Memory B cell (primary cell): ENCODE data around the gene ZFYVE28.
A peak's percentile ranks its signal among the peaks of the same experiment; 100 is the strongest.

Experiments
- ATAC-seq: fragments of 150-1000 bp; cut with Tn5 transposase; 2 replicates; pipeline ENCODE4 v1.10.0; 2021; ENCODE audit warnings: low read depth, mild to moderate bottlenecking, moderate library complexity
- DNase-seq, 2 donors: peaks; one replicate each; pipeline ENCODE4 v3.0.0; 2022; ENCODE audit warnings: low spot score in 2 of 2
- H3K27ac Mint-ChIP-seq: one replicate; pipeline ENCODE4 v1.8.0; 2022; ENCODE audit warnings: mild to moderate bottlenecking, moderate library complexity, mixed read lengths
- H3K27me3 Mint-ChIP-seq: one replicate; pipeline ENCODE4 v1.8.0; 2022; ENCODE audit warnings: mixed read lengths
- H3K36me3 Mint-ChIP-seq: one replicate; pipeline ENCODE4 v1.8.0; 2022; ENCODE audit warnings: mild to moderate bottlenecking, mixed read lengths
- H3K4me1 Mint-ChIP-seq: one replicate; pipeline ENCODE4 v1.8.0; 2022; ENCODE audit warnings: mixed read lengths
- H3K4me3 Mint-ChIP-seq: one replicate; pipeline ENCODE4 v1.8.0; 2022; ENCODE audit warnings: mild to moderate bottlenecking, moderate library complexity, mixed read lengths
- H3K9me3 Mint-ChIP-seq: one replicate; pipeline ENCODE4 v1.8.0; 2022; ENCODE audit warnings: mixed read lengths

Gene ZFYVE28

DNA sequence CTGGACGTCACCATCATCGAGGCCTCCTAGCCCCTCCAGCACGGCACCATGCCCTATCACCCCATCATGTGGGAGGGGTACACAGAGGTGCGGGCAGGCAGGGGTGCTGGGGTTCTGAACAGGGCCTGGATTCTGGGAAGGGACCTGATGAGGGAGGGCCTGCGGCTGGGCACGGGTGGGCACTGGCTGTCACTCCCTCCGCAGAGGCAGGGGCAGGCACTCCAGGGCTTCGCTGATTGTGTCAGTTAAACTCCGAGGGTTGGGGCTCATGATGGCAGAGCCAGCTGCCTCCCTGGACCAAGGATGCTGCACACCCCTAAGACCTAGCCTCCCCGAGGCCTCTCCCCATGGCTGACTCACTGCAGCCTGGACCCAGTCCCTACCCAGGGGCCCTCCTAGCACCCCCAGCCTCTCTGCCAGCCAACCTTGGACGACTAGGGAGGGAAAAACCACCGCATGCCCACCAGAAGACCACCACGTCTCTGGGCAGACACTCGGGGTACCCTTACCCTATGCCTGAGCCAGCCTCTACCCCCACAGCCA, 45.9 kb downstream of the ZFYVE28 start:
- H3K9me3 Mint-ChIP-seq, result peaks cover 6% of the 10 kb centered on the region
- H3K27me3 Mint-ChIP-seq, result peaks cover 10% of the 10 kb centered on the region
- no peaks in the 10 kb centered on the region for H3K4me1 Mint-ChIP-seq
- H3K27ac Mint-ChIP-seq, result no peak overlapping the region
- no peak overlapping the region for H3K4me3 Mint-ChIP-seq
- DNase-seq (no peak), ATAC-seq (no peak)
- peaks cover 3% of the 10 kb centered on the region for H3K36me3 Mint-ChIP-seq

DNA sequence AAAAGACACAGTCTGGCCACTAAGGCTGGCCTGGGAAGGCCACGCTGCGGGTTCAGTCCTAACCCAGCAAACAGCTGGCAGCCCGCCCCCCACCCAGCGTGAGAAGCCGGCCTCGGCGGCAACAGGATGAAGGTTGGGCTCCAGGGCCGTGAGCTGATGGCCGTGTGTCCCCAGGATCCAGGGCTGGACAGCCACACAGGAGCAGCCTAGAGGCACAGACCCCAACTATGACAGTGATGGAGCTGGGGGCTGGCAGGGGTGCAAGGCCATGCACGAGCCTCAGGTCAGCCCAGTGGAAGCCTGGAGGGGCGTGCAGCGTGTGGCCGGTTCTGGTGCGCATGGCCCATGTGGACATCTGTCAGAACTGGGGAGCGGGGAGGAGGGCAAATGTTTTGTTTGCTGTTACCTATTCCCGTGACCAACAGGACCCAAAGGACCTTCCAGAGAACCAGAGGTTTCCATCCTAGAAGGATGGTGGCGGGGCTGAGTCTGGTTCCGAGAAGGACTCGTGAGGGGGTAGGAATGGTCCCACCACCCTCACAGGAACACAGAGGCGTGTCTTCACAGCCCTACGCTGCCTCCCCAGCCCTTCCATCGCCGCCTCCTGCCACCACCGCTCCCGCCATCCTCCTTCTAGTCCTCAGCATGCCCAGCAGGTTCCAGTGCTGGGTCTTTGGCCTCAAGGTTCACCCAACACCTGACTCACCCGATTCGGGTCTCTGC, 46.5 kb downstream of the ZFYVE28 start:
- Mint-ChIP-seq H3K27ac (no peak overlapping the region), H3K4me1 (no peaks in the 10 kb centered on the region), H3K27me3 (peaks cover 6% of the 10 kb centered on the region), H3K4me3 (no peak overlapping the region), H3K36me3 (peaks cover 3% of the 10 kb centered on the region), H3K9me3 (peaks cover 6% of the 10 kb centered on the region)
- ATAC-seq (no peak), DNase-seq (no peak)

DNA sequence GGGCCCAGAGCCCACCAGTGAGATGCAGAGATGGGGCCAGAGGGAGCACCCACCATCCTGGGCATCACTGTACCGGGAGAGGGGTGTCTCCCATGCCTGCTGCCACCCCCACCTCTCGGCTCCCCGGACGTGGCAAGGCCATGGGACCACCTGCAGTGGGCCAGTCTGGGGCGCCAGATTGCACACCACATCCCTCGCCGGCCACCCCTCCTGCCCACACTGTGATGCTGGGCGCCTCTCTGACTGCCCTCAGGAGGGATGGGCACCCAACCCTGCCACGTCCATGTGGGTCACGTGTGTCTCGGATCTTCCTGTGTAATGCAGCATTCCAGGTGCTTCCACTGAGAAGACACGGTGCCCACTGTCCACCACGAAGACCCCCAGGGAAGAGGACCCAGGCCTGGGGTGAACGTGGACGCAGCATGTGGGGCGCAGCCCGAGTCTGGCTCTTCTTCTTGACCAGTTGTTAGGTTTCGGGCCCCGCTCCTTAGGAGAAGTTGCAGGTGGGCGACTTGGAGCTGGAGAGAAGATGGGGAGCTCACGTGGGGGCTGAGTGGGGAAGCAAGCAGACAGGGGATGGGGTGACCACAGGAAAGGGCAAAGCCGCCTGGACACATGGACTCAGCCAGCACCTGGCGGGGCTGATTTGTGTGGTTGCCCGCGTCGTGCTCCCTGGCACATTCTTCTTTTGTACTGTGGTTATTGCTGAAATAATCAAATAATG, 47.7 kb downstream of the ZFYVE28 start:
- Mint-ChIP-seq H3K4me1 (no peaks in the 10 kb centered on the region), H3K9me3 (peaks cover 6% of the 10 kb centered on the region), H3K27me3 (peaks cover 6% of the 10 kb centered on the region), H3K36me3 (peaks cover 3% of the 10 kb centered on the region), H3K4me3 (no peak overlapping the region), H3K27ac (no peak overlapping the region)
- ATAC-seq, result no peak
- DNase-seq, result no peak

DNA sequence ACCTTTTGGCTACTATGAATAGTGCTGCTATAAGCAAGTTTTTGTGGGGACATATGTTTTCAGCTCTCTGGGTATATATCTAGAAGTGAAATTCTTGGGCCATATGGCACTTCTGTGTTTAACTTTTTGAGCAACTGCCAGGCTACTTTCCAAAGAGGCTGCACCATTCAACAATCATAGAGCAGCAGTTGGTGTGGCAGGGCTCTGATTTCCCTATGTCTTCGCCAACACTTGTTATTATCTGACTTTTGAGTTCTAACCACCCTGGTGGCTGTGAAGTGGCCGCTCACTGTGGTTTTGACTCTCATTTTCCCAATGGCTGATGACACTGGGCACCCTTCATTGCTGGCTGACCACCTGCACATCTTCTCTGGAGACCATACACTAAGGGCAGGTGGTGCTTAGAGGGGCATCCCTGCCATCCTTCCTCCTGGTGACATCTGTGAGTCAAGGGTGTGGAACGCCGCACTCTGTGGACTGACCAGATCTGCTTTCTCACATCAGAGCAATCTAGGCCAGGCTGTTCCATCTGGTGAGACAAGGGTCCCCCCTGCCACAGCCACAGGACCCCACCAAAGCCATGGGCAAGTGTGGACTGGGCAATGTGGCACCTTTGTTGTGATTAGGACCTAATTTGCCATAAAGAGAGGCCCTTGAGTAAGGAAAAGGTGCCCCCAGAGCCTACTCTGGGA, 49.6 kb downstream of the ZFYVE28 start:
- Mint-ChIP-seq H3K4me3 (no peak overlapping the region), H3K36me3 (peaks cover 2% of the 10 kb centered on the region), H3K9me3 (peaks cover 4% of the 10 kb centered on the region), H3K27ac (no peak overlapping the region), H3K27me3 (peaks cover 3% of the 10 kb centered on the region), H3K4me1 (no peaks in the 10 kb centered on the region)
- ATAC-seq (no peak), DNase-seq (no peak)

DNA sequence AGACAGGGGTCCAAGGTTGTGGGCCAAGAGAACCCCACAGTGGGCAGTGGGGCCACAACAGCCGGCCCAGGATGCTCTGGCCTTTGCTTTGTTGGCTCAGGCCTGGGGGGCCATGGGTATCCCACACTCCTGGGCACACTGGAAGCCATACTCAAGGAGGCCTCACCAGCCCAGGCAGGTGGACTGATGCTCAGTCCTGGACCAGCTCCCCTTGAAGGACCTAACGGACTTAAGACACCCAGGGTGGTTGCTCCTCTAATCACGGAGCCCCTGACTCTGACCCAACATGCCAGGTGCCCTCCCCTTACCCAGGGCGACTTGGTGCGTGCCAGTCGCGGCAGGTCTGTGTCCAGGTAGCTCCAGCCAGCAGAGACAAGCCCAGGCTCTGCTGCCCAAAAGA, 50.8 kb downstream of the ZFYVE28 start:
- ATAC-seq (no peak), DNase-seq (no peak)
- Mint-ChIP-seq H3K36me3 (no peaks in the 10 kb centered on the region), H3K4me3 (no peak overlapping the region), H3K27ac (no peak overlapping the region), H3K4me1 (peaks cover 4% of the 10 kb centered on the region), H3K9me3 (no peaks in the 10 kb centered on the region), H3K27me3 (peaks cover 1% of the 10 kb centered on the region)

DNA sequence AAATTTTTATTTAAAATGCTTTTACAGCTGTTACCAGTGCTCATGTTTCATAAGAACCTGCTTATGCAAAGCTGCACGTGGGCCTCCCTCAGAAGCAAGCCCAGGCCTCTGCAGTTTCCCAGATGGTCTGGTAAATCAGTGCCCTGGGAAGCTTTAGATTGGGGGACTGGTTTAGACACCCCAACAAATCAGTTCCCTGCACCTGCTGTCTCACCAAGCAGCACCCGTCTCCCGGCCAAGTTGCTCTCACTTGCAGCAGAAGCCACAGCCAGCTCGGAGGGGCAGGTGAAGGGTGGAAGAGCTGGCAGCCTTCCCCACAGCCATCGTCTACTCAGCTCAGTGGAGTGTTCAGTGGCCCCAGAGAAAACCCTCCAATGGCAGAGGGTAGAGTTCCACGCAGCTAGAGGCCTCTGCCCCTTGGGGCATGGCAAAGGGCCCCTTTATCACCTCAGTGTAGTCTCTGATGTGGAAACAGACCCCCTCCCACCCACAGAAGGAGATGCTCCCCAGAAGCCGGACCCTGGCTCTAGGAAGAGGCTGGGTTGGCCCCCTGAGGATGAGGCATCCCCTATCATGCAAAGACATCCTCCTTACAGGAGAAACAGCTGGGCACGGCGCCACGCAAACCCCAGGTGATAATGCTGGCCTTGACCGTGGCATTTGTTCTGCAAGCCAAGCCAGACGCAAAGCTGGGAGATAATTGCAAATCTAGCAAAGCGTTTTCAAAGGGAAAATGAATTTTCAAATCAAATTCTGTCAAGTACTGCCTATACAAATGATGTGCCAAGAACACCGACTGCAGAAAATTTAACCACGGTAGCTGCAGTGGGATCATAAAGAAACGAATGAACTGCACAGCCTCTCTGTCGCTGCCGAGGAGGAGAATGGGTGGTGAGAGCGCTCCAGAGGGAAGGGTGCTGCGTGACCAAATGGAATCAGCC, 51.9 kb downstream of the ZFYVE28 start:
- Mint-ChIP-seq H3K4me3 (no peak overlapping the region), H3K9me3 (no peaks in the 10 kb centered on the region), H3K4me1 (peaks cover 5% of the 10 kb centered on the region), H3K36me3 (no peaks in the 10 kb centered on the region), H3K27ac (no peak overlapping the region), H3K27me3 (peaks cover 1% of the 10 kb centered on the region)
- no peak for ATAC-seq
- DNase-seq, result no peak

DNA sequence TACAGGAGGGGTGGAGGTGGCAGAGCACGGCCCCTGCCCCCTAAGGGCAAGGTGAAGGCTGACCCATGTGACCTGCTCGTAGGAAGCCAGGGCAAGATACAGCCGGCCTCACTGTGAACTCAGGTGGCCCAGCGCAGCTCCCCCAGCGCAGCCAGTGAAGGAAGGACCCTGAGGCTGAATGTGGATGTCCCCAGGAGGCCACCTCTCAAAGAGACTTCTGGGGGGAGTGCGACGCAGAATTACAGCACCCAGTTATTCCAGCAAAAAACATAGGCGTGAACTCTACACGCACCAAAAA, 52.6 kb downstream of the ZFYVE28 start:
- DNase-seq (no peak), ATAC-seq (no peak)
- no peak overlapping the region for H3K27ac Mint-ChIP-seq
- H3K9me3 Mint-ChIP-seq, result no peaks in the 10 kb centered on the region
- peaks cover 1% of the 10 kb centered on the region for H3K27me3 Mint-ChIP-seq
- no peak overlapping the region for H3K4me3 Mint-ChIP-seq
- no peaks in the 10 kb centered on the region for H3K36me3 Mint-ChIP-seq
- peaks cover 5% of the 10 kb centered on the region for H3K4me1 Mint-ChIP-seq

DNA sequence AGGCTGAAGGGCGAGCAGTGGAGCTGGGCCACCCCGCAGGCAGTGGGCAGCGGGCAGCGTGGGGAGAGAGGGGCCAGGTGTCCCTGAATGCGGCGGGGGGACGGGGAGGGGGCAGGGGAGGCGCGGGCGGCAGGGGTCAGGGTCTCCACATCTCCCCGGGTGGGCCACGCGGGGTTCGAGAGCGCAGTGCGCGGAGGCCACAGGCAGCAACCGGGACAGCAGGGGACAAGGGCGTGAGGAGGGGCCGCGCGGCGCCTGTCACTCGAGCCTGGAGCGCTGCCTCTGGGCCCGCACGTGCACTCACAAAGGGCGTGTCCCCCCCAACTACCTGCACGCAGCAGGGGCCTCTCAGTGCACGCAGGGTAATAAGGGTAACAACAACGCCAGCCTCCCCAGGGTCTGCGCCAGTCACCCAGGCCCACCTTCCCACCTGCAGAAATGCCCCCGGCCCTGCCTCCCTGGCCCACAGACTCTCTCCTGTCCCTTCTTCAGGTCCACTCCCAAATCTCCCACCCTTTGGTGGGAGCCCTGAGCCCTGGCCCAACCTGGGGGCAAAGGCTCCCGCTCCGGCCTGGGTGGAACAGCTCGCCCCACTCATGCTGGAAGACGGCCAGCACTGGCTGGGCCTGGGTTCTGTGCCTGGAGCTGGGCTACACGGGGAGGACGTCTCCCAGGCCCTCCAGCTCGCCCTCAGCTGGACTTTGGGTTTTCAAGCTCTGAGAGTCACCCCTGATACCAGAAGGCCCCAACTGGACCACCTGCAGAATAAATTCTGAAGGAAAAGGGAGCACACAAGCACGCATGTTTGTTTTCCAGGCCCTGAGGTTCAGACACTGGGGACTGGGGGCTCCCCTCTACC, 53.2 kb downstream of the ZFYVE28 start:
- Mint-ChIP-seq H3K9me3 (no peaks in the 10 kb centered on the region), H3K4me3 (peak overlapping the region; percentile 52), H3K27me3 (peaks cover 1% of the 10 kb centered on the region), H3K36me3 (no peaks in the 10 kb centered on the region), H3K27ac (no peak overlapping the region), H3K4me1 (peaks cover 5% of the 10 kb centered on the region)
- ATAC-seq, result no peak
- no peak for DNase-seq

DNA sequence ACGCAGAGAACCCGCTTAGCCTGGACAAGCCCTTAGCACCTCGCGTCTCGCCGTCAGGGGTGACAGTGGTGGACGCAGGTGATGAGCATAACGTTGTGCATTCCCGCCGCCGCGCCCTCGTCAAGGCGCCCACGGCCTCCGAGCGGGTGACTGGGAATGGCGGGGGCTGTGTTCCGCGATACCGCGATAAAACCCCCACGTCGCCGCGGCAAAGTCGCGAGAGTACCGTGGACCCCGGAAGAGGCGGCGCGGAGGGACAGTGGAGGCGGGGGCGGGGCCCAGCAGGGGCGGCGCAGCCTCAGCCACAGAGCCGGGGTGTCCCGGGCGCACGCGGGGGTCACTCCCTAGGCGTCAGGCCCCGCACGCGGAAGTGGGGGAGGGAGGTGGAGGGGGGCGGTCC, 53.8 kb downstream of the ZFYVE28 start:
- DNase-seq, result no peak
- Mint-ChIP-seq H3K27me3 (peaks cover 1% of the 10 kb centered on the region), H3K27ac (no peak overlapping the region), H3K9me3 (no peaks in the 10 kb centered on the region), H3K4me3 (peak overlapping the region; percentile 74), H3K36me3 (no peaks in the 10 kb centered on the region), H3K4me1 (peaks cover 5% of the 10 kb centered on the region)
- peak; percentile 84 for ATAC-seq

DNA sequence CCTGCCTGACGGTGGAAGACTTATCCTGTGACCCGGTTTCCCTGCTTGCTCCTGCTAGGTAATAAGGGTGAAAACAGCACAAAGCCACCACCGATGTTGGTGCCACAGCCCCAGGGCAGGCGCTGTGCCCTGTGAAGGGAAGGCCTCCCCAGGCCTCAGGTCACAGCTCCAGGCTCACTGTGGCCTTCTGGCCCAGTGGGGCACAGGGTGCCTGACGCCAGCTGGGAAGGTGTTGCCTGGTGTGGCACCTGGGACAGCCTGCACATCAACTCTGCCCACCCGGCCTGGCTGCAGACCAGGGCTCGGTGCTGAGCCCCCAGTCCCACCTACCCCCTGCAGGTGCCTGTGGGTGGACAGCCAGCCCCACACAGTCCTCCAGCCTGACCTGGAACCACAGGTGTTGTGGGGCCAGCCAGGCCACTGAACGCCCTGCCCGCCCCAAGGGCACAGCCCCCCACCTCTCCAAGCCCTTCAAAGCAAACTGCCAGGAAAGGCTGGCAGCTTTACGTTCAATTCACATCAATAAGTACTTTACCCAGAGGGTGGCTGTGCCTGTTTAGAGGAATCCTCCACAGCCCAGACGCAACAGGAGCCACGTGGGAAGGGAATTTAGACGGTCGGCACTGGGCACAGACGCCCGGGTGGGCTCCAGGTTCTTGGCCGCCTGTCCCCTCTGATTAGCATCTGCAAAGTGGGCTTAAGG, 54.3 kb downstream of the ZFYVE28 start:
- DNase-seq (no peak), ATAC-seq (no peak)
- Mint-ChIP-seq H3K27me3 (peaks cover 1% of the 10 kb centered on the region), H3K27ac (no peak overlapping the region), H3K9me3 (no peaks in the 10 kb centered on the region), H3K4me1 (peaks cover 5% of the 10 kb centered on the region), H3K4me3 (peak overlapping the region; percentile 74), H3K36me3 (no peaks in the 10 kb centered on the region)

DNA sequence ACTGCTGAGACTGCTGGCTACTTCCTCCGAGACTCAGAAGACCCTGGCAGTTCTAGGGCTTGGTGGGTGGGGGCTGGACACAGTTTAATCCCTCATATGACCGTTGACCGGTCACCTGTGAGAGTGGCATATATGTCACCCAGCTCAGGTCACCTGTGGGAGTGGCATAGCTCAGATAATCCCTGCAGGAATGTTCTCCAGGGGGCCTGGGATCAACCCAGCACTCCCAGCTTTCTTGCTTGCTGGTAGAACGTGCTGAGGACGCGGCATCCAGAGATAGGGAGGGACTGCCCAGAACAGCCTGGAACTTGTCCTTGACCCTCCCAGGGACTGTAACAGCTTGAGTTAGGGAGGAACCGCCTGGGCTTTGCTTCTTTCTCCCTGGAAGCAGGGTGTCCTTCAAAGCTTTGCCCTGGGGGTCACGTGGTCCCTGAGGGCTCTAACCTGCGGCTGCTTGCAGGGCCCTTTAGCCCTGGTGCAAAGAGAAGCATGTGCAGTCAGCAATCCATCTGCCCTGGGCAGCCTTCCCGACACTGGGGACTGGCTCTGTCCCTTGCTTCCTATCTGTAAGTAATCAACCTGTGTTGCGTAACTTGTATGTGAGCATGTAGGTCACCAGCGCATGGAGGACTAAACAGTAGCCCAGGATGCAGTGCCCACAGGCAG, 55.3 kb downstream of the ZFYVE28 start:
- H3K36me3 Mint-ChIP-seq, result no peaks in the 10 kb centered on the region
- DNase-seq, result no peak
- H3K27me3 Mint-ChIP-seq, result peaks cover 1% of the 10 kb centered on the region
- no peak overlapping the region for H3K4me3 Mint-ChIP-seq
- peaks cover 5% of the 10 kb centered on the region for H3K4me1 Mint-ChIP-seq
- H3K9me3 Mint-ChIP-seq, result no peaks in the 10 kb centered on the region
- H3K27ac Mint-ChIP-seq, result peak overlapping the region; percentile 50
- ATAC-seq, result no peak
